HG02642 (cell line): ENCODE results near the gene SLC39A13.
A peak's percentile ranks its signal among the peaks of the same experiment; 100 is the strongest.

Experiments
- ATAC-seq: cut with Tn5 transposase; IDR thresholded peaks from one replicate; pipeline ENCODE4 v1.9.1; 2021; ENCODE audit warnings: mild to moderate bottlenecking; ENCODE audit not compliant: unreplicated experiment, poor library complexity

Gene SLC39A13

GRCh38 chr11:47399860-47400767, 8.3 kb upstream of the SLC39A13 start:
- ATAC-seq, result peak; percentile 60

- peak; percentile 60 for ATAC-seq
These were observed 7.6 kb upstream of the SLC39A13 start for GRCh38 chr11:47400768-47401279.

- no peak for ATAC-seq
These were observed 5.3 kb upstream of the SLC39A13 start for GRCh38 chr11:47403135-47403534.

GRCh38 chr11:47403571-47403970, 4.8 kb upstream of the SLC39A13 start:
- no peak for ATAC-seq

GRCh38 chr11:47406896-47407745, 1.3 kb upstream of the SLC39A13 start:
- ATAC-seq, result no peak

- ATAC-seq, result no peak
These were observed 429 bp downstream of the SLC39A13 start for GRCh38 chr11:47408598-47409439.

GRCh38 chr11:47409440-47410369, 1.3 kb downstream of the SLC39A13 start:
- no peak for ATAC-seq

- ATAC-seq, result no peak
These were observed 2.2 kb downstream of the SLC39A13 start for GRCh38 chr11:47410370-47411264.

- ATAC-seq, result no peak
These were observed 3.7 kb downstream of the SLC39A13 start for GRCh38 chr11:47411884-47412746.

GRCh38 chr11:47413351-47413750, 5.0 kb downstream of the SLC39A13 start:
- ATAC-seq, result no peak

- ATAC-seq, result no peak
These were observed 5.7 kb downstream of the SLC39A13 start for GRCh38 chr11:47413908-47414684.

GRCh38 chr11:47414685-47415070, 6.3 kb downstream of the SLC39A13 start:
- ATAC-seq, result no peak

- ATAC-seq, result no peak
These were observed 6.9 kb downstream of the SLC39A13 start for GRCh38 chr11:47415091-47415854.

GRCh38 chr11:47415949-47416472, 7.6 kb downstream of the SLC39A13 start:
- no peak for ATAC-seq

GRCh38 chr11:47417712-47418111, 9.3 kb downstream of the SLC39A13 start:
- ATAC-seq, result no peak
